Panc1 (cell line): ENCODE results near the gene TMEM178A. TPM values are rescaled to one million over a fixed set of nuclear protein-coding genes. Genes with fewer than 3 reads are reported as not detected.

Source experiments
- ATAC-seq: fragments of 200-7000 bp; cut with Tn5 transposase; 2 replicates; pipeline ENCODE4 v1.9.1; 2020; ENCODE audit warnings: mild to moderate bottlenecking, moderate library complexity
- BruUV-seq: library from RNA; stranded (reverse); fragments of 400-500 nt; replicated peaks from 2 replicates; lab custom pipeline; 2021; lab: Mats Ljungman, UMichigan
- CTCF ChIA-PET: fragments of 300-600 bp; sonication (Branson Sonifier 250); formaldehyde crosslinking; loops from one replicate; lab custom pipeline; 2022; ENCODE audit warnings: antibody characterized with exemption; lab: Charles Lee
- POLR2A ChIA-PET: fragments of 300-600 bp; sonication (Branson Sonifier 250); formaldehyde crosslinking; loops from one replicate; lab custom pipeline; 2022; ENCODE audit warnings: antibody characterized with exemption; lab: Charles Lee
- DNase-seq: peaks from one replicate; pipeline ENCODE4 v3.0.0-alpha.2; 2010; ENCODE audit warnings: low read depth, low spot score
- H3K27ac ChIP-seq: 2 replicates; pipeline ENCODE4 v1.5.1; 2011; ENCODE audit warnings: mild to moderate bottlenecking, low read length, inconsistent platforms
- H3K27me3 ChIP-seq: fragments of 200-500 bp; sonication (Bioruptor generic); 2 replicates; pipeline ENCODE4 v1.6.0; 2014; ENCODE audit warnings: low read length, inconsistent platforms; ENCODE audit not compliant: control insufficient read depth, insufficient read depth
- H3K36me3 ChIP-seq: fragments of 200-500 bp; sonication (Bioruptor generic); 2 replicates; pipeline ENCODE4 v1.5.1; 2014; ENCODE audit warnings: inconsistent platforms, mild to moderate bottlenecking, low read length, moderate library complexity; ENCODE audit not compliant: control insufficient read depth, insufficient read depth
- H3K4me1 ChIP-seq: 2 replicates; pipeline ENCODE4 v1.5.1; 2011; ENCODE audit warnings: inconsistent platforms, mild to moderate bottlenecking, low read length, moderate library complexity; ENCODE audit not compliant: control insufficient read depth, insufficient read depth
- H3K4me3 ChIP-seq, 2 experiments: 2 replicates each; pipeline ENCODE4 v1.5.1; 2011 to 2012; ENCODE audit warnings: low read depth in 2 of 2, low read length in 2 of 2, mild to moderate bottlenecking in 2 of 2, inconsistent platforms in 1 of 2, moderate library complexity in 1 of 2
- H3K9me3 ChIP-seq: fragments of 200-500 bp; sonication (Bioruptor generic); 2 replicates; pipeline ENCODE4 v1.5.1; 2014; ENCODE audit warnings: low read depth, mild to moderate bottlenecking, inconsistent platforms, low read length, moderate library complexity; ENCODE audit not compliant: control insufficient read depth, insufficient read depth
- POLR2AphosphoS5 ChIP-seq: IDR thresholded peaks from 2 replicates; pipeline ENCODE4 v1.6.1; 2012; ENCODE audit warnings: mild to moderate bottlenecking, low read depth, low read length, moderate library complexity
- SIN3A ChIP-seq: IDR thresholded peaks from 2 replicates; pipeline ENCODE4 v1.6.1; 2012; ENCODE audit warnings: low read depth, mild to moderate bottlenecking, low read length, moderate library complexity, borderline replicate concordance; ENCODE audit not compliant: insufficient read depth
- TCF7L2 ChIP-seq: IDR thresholded peaks from 2 replicates; pipeline ENCODE4 v1.6.1; 2011; ENCODE audit warnings: mild to moderate bottlenecking, low read depth, low read length, inconsistent platforms
- in situ Hi-C: cut with HindIII; loops from 2 replicates; pipeline ENCODE4 v1.10.0; 2016; ENCODE audit warnings: low sequenced_read_pairs, low pct_unique_long_range_greater_than_20kb
- intact Hi-C: fragments of 100-400 bp; cut with micrococcal nuclease; formaldehyde crosslinking; loops from one replicate; pipeline ENCODE4 v1.10.0; 2022; ENCODE audit not compliant: unreplicated experiment
- total RNA-seq: library from RNA; stranded (reverse); gene quantifications from one replicate; pipeline ENCODE4 v1.2.1, GENCODE V29; 2021; ENCODE audit not compliant: unreplicated experiment
- TF ChIP-seq, protein P1 (sequence below), 2 experiments: IDR thresholded peaks; 2 replicates each; pipeline ENCODE4 v1.6.1; 2011 to 2012; ENCODE audit warnings: low read depth in 2 of 2, control low read depth in 1 of 2, low read length in 1 of 2, mild to moderate bottlenecking in 1 of 2, moderate library complexity in 1 of 2; ENCODE audit not compliant: insufficient read depth in 1 of 2
- TF ChIP-seq, protein P2 (sequence below): fragments of 450-650 bp; IDR thresholded peaks from 2 replicates; pipeline ENCODE4 v1.5.1; 2017; ENCODE audit warnings: mild to moderate bottlenecking

Gene TMEM178A
- total RNA-seq, 1 experiment from 2014 or later: not detected

DNA sequence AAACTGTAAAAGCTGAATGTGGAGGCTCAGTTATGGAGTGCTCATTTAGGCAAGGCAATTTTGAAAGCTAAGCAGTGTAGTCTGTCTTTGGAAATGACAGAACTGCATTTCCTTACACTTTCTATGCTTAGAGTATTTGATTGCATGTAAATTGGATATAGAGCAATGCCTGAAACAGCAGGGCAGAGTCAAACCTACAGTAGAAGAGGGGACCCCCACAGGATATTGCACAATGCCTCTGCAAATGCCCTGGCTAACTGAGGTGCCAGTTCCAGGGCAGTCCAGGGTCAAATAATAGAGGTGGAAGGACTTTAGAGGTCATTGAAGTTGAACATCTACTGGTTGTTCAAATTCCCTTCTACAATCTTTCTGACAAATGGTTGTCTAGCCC lies 2.2 kb downstream of the TMEM178A start:
- POLR2A ChIA-PET: interaction anchor here (0.6 kb wide), 1 partner anchor 143 kb away, joined by 4 read pairs; no protein-coding TSS in a partner anchor
- no peak overlapping the region for H3K27ac ChIP-seq
- intact Hi-C loops: no loop called here
- H3K4me1 ChIP-seq: no peaks in the 10 kb centered on the region
- peaks cover 67% of the 10 kb centered on the region for H3K27me3 ChIP-seq
- CTCF ChIA-PET: interaction anchor here (1.1 kb wide), 1 partner anchor 24 kb away, joined by 3 read pairs; no protein-coding TSS in a partner anchor
- in situ Hi-C loops: no loop called here
- TF ChIP-seq SIN3A (no peak), POLR2AphosphoS5 (no peak), TCF7L2 (no peak)
- TF ChIP-seq, protein P1, sequence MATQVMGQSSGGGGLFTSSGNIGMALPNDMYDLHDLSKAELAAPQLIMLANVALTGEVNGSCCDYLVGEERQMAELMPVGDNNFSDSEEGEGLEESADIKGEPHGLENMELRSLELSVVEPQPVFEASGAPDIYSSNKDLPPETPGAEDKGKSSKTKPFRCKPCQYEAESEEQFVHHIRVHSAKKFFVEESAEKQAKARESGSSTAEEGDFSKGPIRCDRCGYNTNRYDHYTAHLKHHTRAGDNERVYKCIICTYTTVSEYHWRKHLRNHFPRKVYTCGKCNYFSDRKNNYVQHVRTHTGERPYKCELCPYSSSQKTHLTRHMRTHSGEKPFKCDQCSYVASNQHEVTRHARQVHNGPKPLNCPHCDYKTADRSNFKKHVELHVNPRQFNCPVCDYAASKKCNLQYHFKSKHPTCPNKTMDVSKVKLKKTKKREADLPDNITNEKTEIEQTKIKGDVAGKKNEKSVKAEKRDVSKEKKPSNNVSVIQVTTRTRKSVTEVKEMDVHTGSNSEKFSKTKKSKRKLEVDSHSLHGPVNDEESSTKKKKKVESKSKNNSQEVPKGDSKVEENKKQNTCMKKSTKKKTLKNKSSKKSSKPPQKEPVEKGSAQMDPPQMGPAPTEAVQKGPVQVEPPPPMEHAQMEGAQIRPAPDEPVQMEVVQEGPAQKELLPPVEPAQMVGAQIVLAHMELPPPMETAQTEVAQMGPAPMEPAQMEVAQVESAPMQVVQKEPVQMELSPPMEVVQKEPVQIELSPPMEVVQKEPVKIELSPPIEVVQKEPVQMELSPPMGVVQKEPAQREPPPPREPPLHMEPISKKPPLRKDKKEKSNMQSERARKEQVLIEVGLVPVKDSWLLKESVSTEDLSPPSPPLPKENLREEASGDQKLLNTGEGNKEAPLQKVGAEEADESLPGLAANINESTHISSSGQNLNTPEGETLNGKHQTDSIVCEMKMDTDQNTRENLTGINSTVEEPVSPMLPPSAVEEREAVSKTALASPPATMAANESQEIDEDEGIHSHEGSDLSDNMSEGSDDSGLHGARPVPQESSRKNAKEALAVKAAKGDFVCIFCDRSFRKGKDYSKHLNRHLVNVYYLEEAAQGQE (IDR thresholded peaks at IDR 0.05; ENCODE audit: insufficient read depth in 1 of 2, low read depth in 2 of 2, low read length in 1 of 2): no peak
- TF ChIP-seq, protein P2, sequence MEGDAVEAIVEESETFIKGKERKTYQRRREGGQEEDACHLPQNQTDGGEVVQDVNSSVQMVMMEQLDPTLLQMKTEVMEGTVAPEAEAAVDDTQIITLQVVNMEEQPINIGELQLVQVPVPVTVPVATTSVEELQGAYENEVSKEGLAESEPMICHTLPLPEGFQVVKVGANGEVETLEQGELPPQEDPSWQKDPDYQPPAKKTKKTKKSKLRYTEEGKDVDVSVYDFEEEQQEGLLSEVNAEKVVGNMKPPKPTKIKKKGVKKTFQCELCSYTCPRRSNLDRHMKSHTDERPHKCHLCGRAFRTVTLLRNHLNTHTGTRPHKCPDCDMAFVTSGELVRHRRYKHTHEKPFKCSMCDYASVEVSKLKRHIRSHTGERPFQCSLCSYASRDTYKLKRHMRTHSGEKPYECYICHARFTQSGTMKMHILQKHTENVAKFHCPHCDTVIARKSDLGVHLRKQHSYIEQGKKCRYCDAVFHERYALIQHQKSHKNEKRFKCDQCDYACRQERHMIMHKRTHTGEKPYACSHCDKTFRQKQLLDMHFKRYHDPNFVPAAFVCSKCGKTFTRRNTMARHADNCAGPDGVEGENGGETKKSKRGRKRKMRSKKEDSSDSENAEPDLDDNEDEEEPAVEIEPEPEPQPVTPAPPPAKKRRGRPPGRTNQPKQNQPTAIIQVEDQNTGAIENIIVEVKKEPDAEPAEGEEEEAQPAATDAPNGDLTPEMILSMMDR: no peak
- ATAC-seq (no peak), DNase-seq (no peak)
- no TSS peak for BruUV-seq
- H3K4me3 ChIP-seq: no peak overlapping the region
- no peaks in the 10 kb centered on the region for H3K36me3 ChIP-seq
- no peaks in the 10 kb centered on the region for H3K9me3 ChIP-seq

DNA sequence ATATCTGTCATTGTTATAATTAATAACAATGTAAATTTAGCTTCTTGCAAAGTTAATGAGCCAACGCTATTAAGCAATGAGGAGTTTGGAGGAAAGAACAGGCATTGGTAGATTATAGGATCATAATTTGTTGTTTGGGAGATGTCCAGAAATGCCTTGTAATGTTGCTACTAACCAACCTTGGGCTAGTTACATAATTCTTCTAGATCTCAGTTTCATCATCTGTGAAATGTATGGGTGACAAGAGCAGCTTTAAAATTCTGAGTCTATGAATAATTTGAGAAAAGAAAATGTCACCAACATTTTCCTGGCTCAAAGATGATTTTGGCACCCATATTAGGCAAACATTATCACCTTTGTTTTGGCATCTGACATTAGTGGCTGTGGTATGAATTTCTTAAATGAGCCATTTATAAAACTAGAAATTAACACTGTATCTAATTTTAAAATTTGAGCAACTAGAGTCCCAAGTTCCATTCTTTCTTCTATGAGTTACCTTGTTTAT lies 2.9 kb downstream of the TMEM178A start:
- DNase-seq: no peak
- intact Hi-C loops (no loop called here), in situ Hi-C loops (no loop called here)
- TF ChIP-seq TCF7L2: no peak
- TF ChIP-seq, protein P1 (IDR thresholded peaks at IDR 0.05; ENCODE audit: insufficient read depth in 1 of 2, low read depth in 2 of 2, low read length in 1 of 2): no peak
- TF ChIP-seq, protein P2: no peak
- no peak for TF ChIP-seq POLR2AphosphoS5
- no peak for TF ChIP-seq SIN3A
- Histone ChIP-seq H3K4me3 (no peak overlapping the region), H3K9me3 (no peaks in the 10 kb centered on the region), H3K27ac (no peak overlapping the region), H3K4me1 (no peaks in the 10 kb centered on the region), H3K36me3 (no peaks in the 10 kb centered on the region), H3K27me3 (peaks cover 71% of the 10 kb centered on the region)
- no peak for ATAC-seq
- no TSS peak for BruUV-seq
- ChIA-PET POLR2A (no interaction called here), CTCF (no interaction called here)
